ENCODE measurements around the gene CDH23.

Gene CDH23

DNA sequence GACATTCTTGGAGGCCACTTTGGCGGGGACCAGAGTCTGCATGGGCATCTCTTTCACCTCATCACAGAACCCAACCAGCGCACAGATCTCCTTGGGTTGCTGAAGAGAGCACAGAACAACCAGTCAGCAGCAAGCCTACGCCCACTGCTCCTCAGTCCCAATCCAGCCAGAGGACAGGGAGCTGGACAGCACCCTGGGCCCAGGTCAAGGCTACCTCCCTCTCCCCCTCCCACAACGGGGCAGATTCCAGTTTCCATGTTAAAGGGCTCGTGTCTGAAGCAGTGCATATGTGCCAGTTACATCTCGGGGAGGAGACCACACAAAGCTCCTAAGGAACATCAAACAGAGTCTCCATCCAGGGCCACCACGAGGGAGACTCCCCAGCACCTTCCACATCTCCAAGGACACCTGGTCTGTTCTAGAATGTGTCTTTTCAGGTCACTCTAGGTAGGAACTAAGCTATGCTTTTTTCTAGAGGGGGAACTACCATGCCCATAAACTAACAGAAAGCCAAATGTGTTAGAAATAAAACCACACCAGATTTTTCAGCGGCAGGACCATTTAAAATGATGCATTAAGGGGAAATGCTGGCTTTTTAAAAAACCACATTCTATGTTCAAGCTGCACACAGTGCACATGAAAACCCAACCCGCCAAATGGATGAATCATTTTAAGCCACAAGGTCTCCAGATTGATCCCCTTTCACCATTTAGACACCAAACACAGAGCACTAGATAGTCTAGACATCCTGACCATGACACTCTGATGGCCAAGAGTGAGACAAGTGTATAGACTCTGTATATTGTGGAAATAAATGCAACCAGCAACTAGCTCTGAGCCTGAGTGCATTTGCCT lies 425.4 kb downstream of the CDH23 start:
- DNase-seq: no peak

DNA sequence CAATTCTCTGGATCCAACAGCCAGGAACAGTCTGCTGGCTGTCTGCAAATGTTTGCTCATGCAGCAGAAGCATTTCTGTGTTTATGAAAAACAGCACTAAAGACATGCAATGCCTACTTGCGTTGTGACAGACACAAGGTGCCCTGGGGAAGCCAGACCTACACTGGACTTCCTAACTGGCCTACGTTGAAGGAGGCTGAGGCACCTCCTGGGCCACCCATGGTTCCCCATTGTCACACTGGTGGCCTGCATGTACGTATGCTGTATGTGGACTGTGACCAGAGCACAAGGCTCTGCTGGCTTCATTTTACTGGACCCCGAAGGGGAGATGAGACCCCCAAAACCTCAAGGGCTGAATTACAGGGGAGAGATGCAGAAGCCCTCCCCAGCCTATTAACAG lies 426.6 kb downstream of the CDH23 start:
- no peak for DNase-seq

DNA sequence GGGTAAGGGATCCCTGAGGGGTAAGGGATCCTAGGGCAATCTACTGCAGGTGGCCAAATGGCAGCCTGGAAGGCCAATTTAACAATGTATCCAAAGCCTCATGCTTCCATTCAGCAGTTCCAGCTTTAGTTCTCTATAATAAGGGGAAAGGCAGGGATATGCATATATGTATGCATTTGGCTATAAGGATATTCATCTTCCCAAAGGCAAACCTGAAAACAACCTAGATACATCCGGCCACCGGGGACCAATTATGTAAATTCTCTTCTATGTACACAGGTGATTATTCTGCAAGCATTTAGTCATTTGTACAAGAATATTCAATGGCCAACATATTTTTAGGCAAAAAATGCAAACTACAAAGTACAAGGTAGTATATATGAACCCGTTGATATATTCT lies 427.6 kb downstream of the CDH23 start:
- DNase-seq: no peak

DNA sequence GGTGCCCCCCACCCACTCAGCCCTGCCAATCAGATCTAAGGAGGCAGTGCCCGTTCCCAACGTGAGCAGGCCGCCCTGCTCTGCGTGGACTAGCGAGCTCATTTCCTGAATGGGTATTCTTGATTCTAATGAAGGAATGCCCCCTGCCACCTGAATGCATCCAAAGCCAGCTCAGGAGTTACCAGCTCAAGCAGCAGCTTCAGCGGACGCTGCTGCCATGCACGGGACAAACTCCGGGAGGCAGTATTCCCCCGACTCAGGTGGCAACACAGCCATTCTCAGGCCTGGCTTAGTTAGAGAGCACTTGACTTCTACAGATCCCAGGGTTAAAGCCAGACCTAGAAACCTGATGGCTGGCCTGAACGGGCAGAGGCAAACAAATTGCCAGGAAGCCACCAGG lies 428.5 kb downstream of the CDH23 start:
- no peak for DNase-seq

DNA sequence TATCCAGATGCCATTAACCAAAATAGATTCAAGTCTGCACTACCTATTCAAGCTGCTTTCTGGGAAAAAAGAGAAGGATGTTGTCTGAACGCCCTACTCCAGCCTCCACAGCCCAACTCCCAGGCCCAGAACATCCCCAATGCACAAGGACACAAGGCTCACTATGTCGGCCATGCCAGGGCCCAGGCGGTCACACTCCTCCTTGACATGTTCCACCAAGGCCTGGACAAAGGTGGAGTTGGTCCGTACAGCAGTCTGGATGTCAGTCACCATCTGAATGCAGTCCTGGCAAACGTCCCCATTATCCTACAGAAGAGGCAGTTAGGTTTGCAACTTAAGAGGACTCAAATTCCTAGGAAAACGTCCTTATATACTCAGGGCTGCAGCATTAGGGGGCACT lies 431.1 kb downstream of the CDH23 start:
- DNase-seq: no peak

DNA sequence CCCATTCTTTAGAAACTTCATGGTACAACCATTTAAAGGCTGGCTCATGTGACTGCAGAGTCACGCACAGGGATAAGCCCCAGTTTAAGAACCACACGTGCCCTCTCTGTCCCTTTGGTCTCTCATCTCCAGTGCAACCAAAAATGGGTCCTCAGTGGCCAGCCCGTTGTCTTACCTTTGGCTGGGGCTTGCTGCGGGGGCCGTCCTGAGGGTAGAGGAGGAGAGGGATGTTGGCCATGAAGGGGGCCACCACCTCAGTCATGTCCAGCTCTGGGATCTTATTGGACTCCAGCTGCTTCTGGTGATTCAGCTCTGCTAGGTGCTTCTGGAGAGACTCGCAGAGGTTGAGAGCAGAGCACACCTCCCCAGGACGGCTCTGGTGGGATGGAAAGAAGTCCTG lies 432.0 kb downstream of the CDH23 start:
- DNase-seq: no peak

DNA sequence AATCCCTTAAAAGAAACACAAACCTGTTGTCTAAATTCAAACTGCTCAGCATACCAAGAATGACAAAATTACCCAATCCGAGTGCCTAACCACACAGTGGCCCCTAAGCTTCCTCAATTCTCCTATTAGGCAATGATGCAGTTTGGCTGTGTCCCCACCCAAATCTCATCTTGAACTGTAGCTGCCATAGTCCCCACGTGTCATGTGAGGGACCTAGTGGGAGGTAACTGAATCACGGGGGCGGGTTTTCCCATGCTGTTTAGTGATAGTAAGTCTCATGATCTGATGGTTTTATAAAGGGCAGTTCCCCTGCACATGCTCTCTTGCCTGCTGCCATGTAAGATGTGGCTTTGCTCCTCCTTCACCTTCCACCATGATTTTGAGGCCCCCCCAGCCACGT lies 432.5 kb downstream of the CDH23 start:
- no peak for DNase-seq

DNA sequence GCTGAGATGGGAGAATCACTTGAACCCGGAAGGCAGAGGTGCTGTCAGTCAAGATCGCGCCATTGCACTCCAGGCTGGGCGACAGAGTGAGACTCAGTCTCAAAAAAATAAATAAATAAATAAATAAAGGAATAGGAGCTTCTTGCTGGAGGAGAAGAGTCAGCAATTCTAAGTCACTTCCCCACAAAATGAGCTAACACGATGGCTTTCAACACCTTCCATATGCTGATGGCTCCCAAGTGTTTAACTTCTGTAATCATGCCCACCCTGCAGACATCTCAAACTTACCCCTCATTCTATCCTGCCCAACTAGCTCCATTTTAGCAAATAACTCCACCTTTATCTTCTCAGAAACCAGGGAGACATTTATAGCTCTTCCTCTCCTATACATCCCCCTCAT lies 433.2 kb downstream of the CDH23 start:
- no peak for DNase-seq

DNA sequence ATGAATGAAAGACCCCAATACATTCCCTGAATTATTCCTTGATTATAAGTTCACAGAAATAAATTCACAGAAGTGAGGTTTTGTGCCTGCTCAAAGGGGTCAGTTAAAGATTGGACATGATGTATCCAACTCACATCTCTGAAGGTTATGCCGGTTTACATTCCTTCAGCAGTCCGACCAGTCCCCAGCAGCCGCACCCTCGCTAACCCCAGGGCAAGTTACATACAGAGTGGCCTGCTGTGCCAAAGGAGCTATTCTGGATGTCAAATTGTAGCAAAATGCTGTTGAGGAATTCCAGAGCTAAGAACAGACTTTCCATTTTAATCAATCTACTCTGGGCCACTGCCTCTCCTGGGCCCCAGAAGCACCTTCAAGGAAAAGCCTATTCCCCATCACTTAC lies 434.0 kb downstream of the CDH23 start:
- DNase-seq: no peak

DNA sequence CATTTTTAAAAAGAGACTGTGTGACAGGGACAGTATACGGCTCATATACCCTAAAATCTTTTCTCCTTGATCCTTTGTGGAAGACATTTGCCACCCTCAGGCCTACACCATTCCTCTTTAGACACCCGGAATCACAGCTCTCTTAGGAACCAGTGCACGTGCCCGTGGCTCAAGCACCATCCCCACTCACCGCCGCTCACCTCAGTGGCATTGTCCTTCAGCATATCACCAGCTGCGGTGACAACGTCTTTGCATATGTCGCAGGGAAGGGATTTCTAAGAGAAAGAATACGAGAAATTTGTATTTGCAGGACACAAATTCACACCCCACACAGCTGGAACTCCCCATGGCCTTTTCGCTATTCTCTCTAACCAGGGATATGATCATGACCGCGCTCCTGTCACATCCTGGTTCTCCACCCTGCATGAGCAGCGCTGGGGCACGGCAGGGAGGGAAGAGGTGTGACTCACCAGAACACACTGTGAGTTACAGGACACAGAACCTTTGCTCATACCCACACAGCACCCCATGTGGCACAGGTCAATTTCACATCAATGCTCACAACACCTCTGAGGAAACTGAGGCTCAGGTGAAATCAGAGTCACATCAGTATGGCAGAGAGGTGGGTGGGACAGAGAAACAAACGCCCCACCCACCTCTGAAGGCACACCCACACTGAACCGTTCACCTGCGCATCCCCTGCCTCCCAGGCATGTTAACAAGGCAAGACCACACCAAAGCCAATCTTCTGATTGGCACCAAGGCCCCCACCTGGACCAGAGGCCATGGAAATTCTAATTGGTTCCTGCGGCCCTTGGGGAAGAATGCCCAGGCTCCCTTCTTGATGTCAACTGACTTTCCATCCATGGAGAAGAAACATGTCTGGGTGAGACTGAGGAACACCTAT lies 435.2 kb downstream of the CDH23 start:
- no peak for DNase-seq

DNA sequence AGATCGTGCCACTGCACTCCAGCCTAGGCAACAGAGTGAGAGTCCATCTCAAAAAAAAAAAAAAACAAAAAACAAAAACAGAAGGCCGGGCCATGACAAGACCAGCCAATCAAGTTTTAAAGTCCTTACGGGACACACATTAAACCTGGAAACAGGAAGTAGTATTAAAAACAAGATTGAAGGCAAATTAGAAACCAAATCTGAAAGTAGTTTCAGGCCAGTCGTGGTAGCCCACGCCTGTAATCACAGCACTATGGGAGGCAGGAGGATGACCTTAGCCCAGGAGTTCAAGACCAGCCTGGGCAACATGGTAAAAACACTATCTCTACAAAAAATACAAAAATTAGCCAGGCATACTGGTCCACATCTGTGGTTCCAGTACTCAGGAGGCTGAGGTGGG lies 436.2 kb downstream of the CDH23 start:
- no peak for DNase-seq

DNA sequence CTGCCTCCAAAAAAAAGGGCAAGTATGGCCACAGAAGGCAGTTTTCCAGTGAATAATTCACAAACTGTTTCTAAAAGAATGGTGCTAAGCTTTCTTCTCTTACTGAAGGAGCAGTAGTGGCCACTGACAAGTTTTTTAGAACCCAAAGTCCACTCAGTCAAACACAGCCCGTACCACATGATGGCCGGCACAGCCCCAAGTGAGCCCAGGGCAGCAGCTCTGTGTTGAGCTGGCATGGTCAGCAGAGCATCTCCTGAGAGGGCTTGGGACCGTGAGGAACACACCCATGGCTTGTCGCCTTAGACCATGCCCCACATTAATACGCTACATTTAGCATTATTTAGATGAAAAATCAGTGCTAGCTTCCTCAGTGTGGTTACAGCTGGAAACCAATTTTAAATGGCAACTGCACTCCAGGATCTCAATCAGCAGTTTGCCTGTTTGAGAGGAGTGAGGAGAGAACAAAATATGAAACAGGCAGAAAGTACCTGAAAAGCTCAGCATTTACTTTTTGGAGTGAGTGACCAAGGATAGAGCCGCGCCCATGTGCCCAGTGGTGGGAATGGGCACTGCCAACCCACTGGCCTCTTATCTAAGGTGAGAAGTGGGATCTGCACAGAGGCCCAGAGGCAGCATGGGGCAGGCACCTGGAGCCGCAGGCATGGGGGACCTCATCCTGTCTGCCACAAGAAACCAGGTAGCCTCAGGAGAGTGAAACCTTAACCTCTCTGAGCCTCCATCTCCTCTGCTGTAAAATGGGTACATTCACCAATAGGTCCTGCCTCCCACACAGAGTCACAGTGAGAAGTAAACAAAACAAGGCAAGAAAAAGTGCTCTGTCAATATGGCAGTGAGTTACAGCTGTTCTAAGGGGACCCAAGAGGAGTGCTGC lies 437.0 kb downstream of the CDH23 start:
- no peak for DNase-seq

DNA sequence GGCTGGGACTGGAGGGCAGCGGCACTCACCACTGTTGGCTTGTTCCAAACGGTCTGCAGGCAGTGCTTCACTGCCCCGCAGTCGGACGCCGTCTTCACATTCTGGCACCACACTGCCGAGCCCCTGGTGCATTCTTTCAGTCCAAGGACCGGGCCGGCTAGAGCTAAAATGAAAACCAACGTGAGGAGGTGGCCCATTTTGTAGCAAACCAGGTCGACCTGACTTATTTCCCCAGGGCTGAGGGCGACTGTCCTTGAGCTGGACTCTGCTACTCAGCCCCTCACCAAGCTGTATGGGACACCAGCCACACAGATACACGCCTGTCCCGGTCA lies 437.6 kb downstream of the CDH23 start:
- no peak for DNase-seq

DNA sequence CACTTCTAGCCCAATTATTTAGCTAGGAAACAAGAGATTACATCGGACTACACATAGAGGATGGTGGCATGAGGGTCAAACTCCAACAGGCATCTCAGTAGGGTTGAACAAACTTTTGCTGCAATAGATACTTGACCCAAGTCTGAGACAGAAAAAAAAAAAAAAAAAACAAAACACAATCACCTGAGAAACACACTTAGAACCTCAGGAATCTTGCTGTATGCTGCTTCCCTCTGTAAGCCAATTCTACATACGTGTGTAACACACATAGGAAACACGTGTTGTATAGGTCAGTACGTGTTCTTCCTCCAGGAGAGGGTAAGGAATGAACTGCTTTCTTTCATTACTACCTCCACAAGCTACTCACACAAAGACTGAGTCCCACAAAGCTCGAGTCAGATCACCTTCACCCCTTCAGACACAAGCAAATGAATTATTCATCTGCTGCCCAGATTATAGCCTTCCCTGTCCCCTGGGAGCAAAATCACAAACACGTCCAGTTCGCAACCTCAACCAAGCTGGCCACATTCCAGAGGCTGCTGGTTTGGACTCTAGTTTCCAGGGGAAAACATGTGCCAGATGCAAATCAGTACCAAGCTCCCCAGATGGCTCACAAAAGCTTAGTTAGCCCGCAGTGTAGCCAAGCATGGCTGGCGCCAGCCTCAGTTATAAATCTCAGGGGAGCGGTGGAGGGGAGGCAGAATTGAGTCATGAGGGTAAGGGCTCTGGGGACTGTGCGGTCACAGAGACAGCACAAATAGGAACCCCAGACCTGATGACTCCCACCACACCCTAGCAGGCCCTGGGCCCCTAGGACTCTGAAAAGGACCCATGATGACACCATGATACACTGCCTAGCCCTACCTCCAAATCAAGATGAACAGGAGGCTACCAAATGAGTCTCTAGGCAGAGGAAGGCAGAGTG lies 439.2 kb downstream of the CDH23 start:
- DNase-seq: peak in 12 of 14 donors; percentile 38 to 87 (median 80)

DNA sequence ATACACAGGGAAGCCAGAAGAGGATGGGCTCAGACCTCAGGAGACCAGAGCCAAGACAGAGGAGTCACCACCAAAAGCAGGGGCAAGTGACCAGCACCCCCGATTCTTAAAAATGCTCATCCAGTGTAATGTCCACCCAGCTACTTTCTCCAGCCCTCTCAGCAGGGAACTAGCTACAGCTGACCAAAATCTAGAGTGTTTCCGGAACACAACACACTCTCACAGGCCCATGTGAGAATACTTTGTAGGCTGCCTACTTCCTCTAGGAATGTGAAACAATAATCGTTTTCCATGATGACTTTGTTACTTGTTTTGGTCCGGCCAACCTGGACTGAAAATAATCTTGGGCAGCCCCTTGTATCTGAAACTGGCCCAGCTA lies 439.9 kb downstream of the CDH23 start:
- peak in 1 of 14 donors; percentile 71 for DNase-seq

DNA sequence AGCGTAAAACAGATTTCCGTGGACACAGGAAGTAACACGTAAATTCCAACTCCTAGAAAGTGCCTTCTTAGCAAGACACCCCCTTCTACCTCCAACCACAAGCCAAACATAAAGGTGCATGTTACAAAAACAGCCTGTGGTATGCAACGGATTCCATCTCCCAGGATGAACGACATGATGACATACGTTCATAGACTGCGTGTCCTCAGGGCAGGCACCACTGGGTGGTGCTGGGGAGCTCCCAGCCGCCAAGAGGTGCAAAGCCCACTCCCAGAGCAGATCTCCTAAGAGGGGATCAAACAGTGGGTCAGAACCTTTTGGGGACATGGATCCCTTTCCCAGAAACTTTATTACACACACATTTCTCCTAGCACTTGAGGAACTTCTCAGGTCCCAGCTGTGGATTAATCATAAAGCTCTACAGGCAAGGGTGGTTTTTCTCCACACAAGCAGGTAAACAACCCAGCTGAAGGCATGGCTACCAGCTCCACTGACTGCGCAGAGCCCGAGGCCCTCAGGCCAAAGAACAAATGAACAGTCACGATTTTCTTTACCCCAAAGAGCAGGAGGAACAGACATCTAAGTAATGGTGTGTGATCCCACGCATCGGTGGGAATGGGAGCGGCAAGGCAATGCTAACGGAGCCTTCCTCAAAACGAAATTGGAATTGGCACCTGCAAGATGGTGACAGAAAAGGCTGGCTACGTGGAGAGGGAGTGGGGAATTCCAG lies 440.5 kb downstream of the CDH23 start:
- DNase-seq: no peak

DNA sequence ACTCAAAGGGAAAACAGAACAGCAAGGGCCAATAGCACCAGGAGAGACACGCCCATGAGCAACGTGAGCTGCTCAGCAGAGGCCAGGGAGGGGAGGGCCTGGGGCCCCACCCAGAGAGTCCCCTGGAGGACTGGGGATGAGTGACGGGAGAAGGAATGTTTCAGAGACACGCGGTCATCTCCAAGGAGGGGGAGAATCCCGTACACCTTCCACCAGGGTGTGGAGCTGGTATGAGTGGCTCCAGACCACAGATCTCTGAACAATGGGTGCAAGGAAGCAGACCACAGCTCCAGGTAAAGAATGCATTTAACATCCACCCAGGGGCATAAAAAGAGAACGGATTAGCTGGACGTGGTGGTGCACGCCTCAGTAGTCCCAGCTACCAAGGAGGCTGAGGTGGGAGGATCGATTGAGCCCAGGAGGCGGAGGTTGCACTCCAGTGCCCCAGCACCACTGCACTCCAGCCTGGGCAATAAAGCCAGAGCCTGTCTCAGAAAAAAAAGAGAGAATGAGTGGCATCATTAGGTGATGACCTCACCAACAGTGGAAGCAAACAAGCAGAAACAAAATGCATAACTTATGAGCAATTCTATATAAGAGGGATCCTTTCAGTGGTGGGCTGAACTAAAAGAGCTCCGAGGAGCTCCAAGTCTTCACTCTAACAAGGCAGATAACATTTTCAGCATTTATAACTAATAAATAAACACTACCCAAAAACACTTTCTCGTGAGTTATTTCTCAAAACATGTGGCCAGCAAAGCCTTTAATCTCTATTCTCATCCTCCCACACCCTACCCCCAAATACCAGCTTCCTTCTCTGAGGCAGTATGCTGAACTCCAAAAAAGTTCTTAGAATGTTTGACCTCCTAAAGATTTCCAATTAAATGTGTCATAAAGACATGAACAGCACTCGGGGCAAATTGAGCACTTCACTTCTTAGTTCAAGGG lies 441.8 kb downstream of the CDH23 start:
- no peak for DNase-seq

DNA sequence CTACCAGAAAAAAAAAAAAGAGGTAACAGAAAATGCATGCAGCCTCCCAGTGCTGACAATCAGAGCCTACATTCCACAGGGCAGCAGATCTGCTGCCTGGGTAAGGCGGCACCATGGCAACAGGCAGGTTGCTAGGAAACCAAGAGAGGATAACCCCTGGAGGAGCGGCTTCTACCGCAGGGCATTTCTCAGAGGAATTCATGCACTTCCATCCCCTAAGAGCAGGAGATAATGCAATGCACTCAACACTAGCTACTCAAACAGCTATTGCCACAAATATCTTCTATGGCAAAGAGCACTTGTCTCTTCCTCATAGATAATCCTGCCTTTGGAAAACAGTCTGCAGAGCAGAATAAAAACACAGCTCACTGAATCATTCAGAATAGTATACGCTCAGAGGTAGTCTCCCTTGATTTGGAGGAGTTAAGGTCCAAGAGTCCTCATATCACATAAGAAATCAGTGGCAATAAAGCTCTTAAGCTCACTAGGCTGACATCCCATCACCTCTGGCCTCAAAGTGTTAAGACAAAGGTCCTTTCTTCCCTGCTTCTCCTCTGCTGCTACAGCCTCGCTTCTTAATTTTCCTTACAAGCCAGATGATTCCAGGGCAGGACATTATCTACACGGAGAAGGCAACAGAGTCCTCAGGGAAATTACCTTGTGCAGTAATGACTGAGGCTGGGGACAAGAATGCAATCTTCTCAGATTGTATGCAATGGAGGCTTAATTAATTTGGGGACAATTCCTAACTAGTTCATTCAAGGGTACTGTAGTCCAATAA lies 443.6 kb downstream of the CDH23 start:
- peak in 10 of 14 donors; percentile 30 to 80 (median 55) for DNase-seq

DNA sequence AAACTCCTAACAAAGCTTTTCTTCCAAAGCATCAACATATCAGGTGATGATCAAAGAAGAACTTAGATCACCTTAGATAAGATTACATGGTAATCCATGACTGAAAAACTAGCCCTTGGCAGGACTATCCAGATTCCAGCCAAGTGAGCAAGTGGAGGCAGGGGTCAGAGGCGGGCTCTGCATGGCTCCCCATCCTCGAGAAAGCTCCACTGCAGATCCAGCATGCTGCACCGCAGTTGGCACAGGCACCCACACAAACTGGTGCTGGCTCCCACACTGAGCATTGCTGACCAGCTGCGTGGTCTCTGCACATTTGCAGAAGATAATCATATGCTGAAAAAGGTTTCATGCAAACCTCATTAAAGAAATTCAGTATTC lies 444.2 kb downstream of the CDH23 start:
- no peak for DNase-seq

Data from C1 segment of cervical spinal cord (tissue), 14 donors.